ENCODE data around the gene AFF2. TPM values are rescaled to one million over a fixed set of nuclear protein-coding genes. Genes with fewer than 3 reads are reported as not detected.

Gene AFF2
- total RNA-seq, 3 donors from 2014 or later (not counting 1 experiment from before 2014, with no cell fraction given): 0.24 to 4.8 (median 0.79) TPM

- Mint-ChIP-seq H3K27me3 (ENCODE audit: low read depth in 2 of 2) (no peaks in the 10 kb centered on the region), H3K36me3 (no peaks in the 10 kb centered on the region), H3K9me3 (no peaks in the 10 kb centered on the region), H3K4me3 (no peak overlapping the region), H3K4me1 (no peaks in the 10 kb centered on the region), H3K27ac (no peak overlapping the region)
- no peak for TF ChIP-seq CTCF (IDR thresholded peaks at IDR 0.05)
- intact Hi-C loops (cut with micrococcal nuclease): no loop called here
- H3K4me3 ChIP-seq (ENCODE audit: low read length): no peak overlapping the region
- H3K27me3 ChIP-seq (ENCODE audit: control insufficient read depth, insufficient read depth, low read length): no peaks in the 10 kb centered on the region
- ATAC-seq (no peak), DNase-seq (no peak)
- 88% methylated on average over 1 of the region's 1 CpG for WGBS (ENCODE audit: insufficient coverage)
- no peaks in the 10 kb centered on the region for H3K36me3 ChIP-seq (ENCODE audit: control insufficient read depth, insufficient read depth, low read length)
- H3K9me3 ChIP-seq (ENCODE audit: control insufficient read depth, insufficient read depth, low read length): no peaks in the 10 kb centered on the region
- no peak overlapping the region for H3K27ac ChIP-seq (ENCODE audit: low read length)
- H3K4me1 ChIP-seq (ENCODE audit: control insufficient read depth, insufficient read depth, low read length): no peaks in the 10 kb centered on the region
Measured at GRCh38 chrX:148872161-148872535, 371.7 kb downstream of the AFF2 start.

GRCh38 chrX:148872881-148873280 lies 372.5 kb downstream of the AFF2 start:
- Mint-ChIP-seq H3K36me3 (no peaks in the 10 kb centered on the region), H3K4me1 (no peaks in the 10 kb centered on the region), H3K4me3 (no peak overlapping the region), H3K27ac (no peak overlapping the region), H3K27me3 (ENCODE audit: low read depth in 2 of 2) (no peaks in the 10 kb centered on the region), H3K9me3 (no peaks in the 10 kb centered on the region)
- H3K36me3 ChIP-seq (ENCODE audit: control insufficient read depth, insufficient read depth, low read length): no peaks in the 10 kb centered on the region
- 100% methylated on average over 1 of the region's 4 CpGs for WGBS (ENCODE audit: insufficient coverage)
- H3K27me3 ChIP-seq (ENCODE audit: control insufficient read depth, insufficient read depth, low read length): no peaks in the 10 kb centered on the region
- H3K4me1 ChIP-seq (ENCODE audit: control insufficient read depth, insufficient read depth, low read length): no peaks in the 10 kb centered on the region
- H3K9me3 ChIP-seq (ENCODE audit: control insufficient read depth, insufficient read depth, low read length): no peaks in the 10 kb centered on the region
- DNase-seq: no peak
- no peak for TF ChIP-seq CTCF (IDR thresholded peaks at IDR 0.05)
- H3K27ac ChIP-seq (ENCODE audit: low read length): no peak overlapping the region
- no peak for ATAC-seq
- intact Hi-C loops (cut with micrococcal nuclease): no loop called here
- no peak overlapping the region for H3K4me3 ChIP-seq (ENCODE audit: low read length)

- Mint-ChIP-seq H3K9me3 (no peaks in the 10 kb centered on the region), H3K4me1 (no peaks in the 10 kb centered on the region), H3K36me3 (no peaks in the 10 kb centered on the region), H3K27ac (no peak overlapping the region), H3K4me3 (no peak overlapping the region), H3K27me3 (ENCODE audit: low read depth in 2 of 2) (no peaks in the 10 kb centered on the region)
- Histone ChIP-seq H3K36me3 (ENCODE audit: control insufficient read depth, insufficient read depth, low read length) (no peaks in the 10 kb centered on the region), H3K27me3 (ENCODE audit: control insufficient read depth, insufficient read depth, low read length) (no peaks in the 10 kb centered on the region), H3K4me3 (ENCODE audit: low read length) (no peak overlapping the region), H3K4me1 (ENCODE audit: control insufficient read depth, insufficient read depth, low read length) (no peaks in the 10 kb centered on the region), H3K9me3 (ENCODE audit: control insufficient read depth, insufficient read depth, low read length) (no peaks in the 10 kb centered on the region), H3K27ac (ENCODE audit: low read length) (no peak overlapping the region)
- TF ChIP-seq CTCF (IDR thresholded peaks at IDR 0.05): no peak
- ATAC-seq: no peak
- no peak for DNase-seq
- WGBS (ENCODE audit: insufficient coverage): 90% methylated on average over 3 of the region's 3 CpGs
- intact Hi-C loops (cut with micrococcal nuclease): no loop called here
Measured at GRCh38 chrX:148874636-148875246, 374.3 kb downstream of the AFF2 start.

GRCh38 chrX:148878371-148878770 lies 378.0 kb downstream of the AFF2 start:
- no peaks in the 10 kb centered on the region for H3K27me3 ChIP-seq (ENCODE audit: control insufficient read depth, insufficient read depth, low read length)
- H3K27ac Mint-ChIP-seq: no peak overlapping the region
- H3K27me3 Mint-ChIP-seq (ENCODE audit: low read depth in 2 of 2): no peaks in the 10 kb centered on the region
- DNase-seq (no peak), ATAC-seq (no peak)
- H3K36me3 ChIP-seq (ENCODE audit: control insufficient read depth, insufficient read depth, low read length): no peaks in the 10 kb centered on the region
- TF ChIP-seq CTCF (IDR thresholded peaks at IDR 0.05): no peak
- no peak overlapping the region for H3K27ac ChIP-seq (ENCODE audit: low read length)
- H3K36me3 Mint-ChIP-seq: no peaks in the 10 kb centered on the region
- no peaks in the 10 kb centered on the region for H3K9me3 Mint-ChIP-seq
- H3K4me1 ChIP-seq (ENCODE audit: control insufficient read depth, insufficient read depth, low read length): no peaks in the 10 kb centered on the region
- intact Hi-C loops (cut with micrococcal nuclease): no loop called here
- 87% methylated on average over 4 of the region's 5 CpGs for WGBS (ENCODE audit: insufficient coverage)
- no peaks in the 10 kb centered on the region for H3K9me3 ChIP-seq (ENCODE audit: control insufficient read depth, insufficient read depth, low read length)
- H3K4me3 Mint-ChIP-seq: no peak overlapping the region
- no peaks in the 10 kb centered on the region for H3K4me1 Mint-ChIP-seq
- no peak overlapping the region for H3K4me3 ChIP-seq (ENCODE audit: low read length)
